GM18511 (cell line): ENCODE data around the gene EPHA2.

ENCODE experiments used
- ATAC-seq: cut with Tn5 transposase; IDR thresholded peaks from one replicate; pipeline ENCODE4 v1.9.1; 2021; ENCODE audit warnings: mild to moderate bottlenecking, moderate library complexity; ENCODE audit not compliant: unreplicated experiment

The EPHA2 gene

DNA sequence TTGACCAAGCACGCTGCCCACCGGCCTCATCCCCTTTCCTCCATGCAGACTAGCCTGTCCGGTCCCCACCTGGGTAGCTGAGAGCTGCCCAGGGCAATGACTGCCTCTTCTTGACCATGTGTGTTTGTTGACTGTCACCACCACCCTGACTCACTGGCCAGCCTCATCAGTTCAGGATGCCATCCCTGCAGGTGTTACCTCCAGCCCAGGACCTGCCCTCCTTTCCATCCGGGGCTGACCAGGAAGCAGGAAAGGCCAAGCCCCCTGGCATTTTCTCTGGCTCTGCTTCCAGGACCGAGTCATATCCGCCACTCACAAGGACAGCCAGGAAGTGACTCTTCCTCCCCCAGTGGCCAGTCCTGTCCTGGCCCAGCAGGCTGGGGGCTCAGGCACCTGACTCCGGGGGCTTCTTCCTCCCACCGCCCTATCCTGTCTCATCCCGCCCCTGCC, 17.1 kb downstream of the EPHA2 start:
- ATAC-seq = no peak

DNA sequence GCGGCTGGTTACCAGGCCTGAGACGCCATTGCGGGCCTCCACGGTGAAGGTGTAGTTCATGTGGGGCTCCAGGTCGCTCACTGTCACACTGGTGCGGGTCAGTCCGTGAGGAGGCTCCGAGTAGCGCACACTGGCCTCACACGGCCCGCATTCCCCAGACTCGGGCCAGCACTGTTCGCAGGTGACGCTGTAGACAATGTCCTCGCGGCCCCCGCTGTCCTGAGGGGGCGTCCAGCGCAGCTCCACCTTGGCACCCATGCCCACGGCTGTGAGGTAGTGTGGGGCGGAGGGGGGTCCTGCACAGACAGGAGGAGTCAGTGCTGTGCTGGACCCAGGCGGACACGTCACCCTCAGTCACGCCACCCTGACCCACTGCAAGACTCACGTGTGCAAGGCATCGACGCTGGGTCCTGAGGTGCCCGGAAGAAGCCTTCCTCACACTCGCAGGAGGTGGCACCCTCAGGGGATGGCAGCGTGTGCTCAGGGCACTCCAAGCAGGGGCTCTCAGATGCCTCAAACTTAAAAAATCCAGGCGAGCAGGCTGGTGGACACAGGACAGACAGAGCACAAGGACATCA, 17.9 kb downstream of the EPHA2 start:
- no peak for ATAC-seq

DNA sequence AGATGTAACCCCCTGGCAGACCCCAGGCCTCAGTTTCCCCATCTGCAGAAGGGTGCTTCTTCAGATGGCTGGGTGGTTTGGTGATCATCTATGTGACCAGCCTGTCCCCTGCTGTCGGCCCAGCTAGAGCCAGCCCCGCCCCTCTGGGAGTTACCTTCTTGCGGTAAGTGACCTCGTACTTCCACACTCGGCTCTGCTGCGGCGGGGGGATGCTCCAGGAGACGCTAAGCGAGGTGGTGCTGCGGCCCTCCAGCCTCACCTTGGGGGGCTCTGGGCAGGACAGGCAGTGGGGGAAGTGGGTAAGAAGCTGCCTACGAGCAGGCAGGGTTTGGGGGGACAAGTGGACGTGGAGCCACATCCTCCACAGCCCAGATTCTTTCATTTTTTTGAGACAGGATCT, 20.4 kb downstream of the EPHA2 start:
- no peak for ATAC-seq

DNA sequence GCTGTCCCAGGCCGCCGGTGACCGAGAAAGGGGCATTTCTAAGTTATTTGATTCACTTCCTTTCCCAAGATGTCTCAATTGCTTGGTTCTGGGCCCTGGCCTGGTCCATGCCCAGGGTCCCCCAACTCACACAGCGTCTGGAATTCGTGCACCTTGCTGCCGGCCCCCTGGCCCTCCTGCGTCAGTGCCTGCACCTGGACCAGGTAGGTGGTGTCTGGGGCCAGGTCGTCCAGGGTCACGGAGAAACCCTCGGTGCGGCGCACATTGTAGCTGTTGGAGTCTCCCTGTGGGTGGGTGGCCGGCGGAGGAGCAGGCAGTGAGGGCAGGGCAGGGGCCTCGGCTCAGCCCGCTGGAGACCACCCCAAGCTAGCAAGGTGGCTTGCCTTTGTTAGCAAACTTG, 21.0 kb downstream of the EPHA2 start:
- no peak for ATAC-seq

DNA sequence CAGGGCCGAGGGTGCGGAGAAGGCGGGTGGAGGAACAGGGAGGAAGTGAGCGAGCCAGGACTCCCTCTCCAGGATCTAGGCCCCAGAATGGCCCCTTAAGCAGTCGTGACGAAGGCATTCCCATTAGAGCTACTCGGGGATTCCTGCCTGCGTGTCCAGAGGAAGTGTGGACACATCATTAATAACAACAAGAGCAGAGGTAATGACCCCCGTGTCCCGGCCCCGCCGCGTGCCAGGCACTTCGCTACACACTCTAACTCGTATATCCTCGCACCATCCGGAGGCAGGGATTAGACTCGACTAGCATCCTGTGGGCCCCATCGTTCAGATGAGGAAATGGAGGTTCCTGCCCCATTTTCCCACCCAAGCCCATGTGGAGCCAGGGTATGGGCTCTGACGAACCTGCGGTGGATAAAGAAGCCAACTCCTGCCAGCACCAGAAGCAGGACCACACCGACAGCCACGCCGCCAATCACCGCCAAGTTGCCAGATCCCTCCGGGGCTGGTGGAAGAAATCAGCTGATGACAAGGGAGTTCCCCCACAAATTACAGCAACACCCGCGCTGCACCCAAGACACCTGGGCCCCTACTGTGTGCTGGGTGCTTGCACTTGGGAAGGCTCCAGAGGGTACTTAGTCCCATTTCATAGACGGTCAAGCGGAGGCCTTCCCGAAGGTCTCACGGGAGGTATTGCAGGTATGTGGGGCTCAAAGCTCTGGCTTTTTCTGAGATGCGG, 21.6 kb downstream of the EPHA2 start:
- ATAC-seq = no peak

DNA sequence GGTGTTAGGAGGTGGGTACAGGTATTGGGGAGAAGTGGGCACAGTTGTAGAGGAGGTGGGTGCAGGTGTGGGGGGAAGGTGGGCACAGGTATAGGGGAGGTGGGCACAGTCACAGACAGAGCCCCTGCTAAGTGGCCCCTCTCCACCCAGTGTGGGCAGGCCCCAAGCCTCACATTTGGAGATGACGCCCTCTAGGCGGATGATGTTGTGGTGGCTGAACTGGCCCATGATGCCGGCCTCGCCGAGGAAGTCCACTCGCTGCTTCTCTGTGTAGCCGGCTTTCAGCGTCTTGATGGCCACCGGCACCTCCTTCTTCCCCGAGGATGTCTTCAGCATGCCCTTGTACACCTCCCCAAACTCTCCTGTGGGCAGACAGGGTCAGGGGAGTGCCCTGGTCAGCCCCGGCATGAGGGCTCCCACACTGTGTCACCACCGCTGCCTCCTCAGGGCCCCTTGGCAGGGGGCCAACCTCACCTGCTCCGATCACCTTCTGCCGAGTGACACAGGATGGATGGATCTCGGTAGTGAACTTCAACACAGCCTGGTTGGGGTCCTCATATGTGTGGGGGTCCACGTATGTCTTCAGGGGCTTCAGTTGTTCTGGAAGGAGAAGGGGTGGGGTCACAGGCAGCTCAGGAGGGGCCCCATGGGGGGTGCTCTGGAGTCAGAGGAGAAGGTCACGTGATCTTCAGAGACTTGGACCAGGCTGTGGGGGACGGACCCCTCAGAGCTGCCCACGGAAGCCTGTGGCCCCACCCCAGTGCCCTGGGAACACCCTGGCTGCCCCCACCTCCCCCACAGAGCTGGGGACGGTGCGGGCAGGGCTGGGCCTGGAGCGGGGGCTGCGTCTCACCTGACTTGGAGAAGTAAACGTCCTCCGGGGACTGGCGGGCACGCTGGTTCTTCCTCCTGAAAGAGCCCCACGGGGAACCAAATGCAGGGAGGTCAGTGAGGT, 22.6 kb downstream of the EPHA2 start:
- ATAC-seq = no peak

DNA sequence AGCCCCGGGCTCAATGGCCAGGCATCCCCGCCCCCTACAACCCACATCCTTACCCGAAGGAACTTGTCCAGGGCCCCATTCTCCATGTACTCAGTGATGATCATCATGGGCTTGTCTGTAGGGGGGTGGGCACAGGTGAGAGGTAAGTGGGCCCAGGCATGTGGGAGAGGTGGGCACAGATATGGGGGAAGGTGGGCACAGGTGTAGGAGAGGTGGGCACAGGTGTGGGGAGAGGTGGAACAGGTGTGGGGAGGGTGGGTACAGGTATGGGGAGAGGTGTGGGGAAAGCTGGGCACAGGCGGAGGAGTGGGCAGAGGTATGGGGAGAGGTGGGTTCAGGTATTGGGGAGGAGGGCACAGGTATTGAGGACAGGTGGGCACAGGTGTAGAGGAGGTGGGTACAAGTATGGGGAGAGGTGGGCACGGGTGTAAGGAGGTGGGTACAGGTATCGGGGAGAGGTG, 23.5 kb downstream of the EPHA2 start:
- no peak for ATAC-seq

DNA sequence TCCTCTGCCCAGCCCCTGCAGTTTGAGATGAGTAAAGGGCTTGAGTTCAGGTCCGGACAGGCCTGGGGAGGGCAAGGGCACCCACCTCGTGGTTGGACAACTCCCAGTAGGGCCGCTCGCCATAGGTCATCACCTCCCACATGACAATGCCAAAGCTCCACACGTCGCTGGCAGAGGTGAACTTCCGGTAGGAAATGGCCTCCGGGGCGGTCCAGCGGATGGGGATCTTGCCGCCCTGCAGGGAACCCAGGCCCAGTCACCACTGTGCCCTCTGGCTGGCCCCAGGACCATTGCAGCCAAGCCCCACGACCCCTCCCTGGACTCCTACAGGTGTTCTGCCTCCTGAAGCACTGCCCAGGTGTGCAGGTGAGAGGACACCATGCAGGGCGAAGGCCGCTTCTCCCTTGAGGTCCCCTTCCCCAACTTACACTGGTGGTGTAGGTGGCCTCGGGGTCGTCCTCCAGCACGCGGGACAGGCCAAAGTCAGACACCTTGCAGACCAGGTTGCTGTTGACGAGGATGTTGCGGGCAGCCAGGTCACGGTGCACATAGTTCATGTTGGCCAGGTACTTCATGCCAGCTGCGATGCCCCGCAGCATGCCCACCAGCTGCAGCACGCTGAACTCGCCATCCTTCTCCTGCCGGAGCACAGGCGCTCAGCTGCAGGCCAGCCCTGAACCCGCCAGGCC, 24.1 kb downstream of the EPHA2 start:
- ATAC-seq = no peak

DNA sequence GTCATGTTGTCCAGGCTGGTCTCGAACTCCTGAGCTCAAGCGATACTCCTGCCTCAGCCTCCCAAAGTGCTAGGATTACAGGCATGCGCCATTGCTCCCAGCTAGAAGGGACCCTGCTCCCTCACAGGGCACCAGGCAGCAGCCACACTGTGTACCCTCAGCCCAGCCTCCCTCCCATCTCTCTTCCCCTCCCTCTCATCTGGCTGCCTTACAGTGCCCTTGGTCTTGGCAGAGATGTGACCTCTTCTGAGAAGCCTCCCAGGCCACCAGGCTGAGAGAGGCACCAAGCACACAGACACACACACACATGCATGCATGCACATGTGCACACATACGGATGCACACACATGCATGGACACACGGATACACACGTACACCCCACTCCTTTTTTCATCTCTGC, 25.0 kb downstream of the EPHA2 start:
- ATAC-seq = no peak

DNA sequence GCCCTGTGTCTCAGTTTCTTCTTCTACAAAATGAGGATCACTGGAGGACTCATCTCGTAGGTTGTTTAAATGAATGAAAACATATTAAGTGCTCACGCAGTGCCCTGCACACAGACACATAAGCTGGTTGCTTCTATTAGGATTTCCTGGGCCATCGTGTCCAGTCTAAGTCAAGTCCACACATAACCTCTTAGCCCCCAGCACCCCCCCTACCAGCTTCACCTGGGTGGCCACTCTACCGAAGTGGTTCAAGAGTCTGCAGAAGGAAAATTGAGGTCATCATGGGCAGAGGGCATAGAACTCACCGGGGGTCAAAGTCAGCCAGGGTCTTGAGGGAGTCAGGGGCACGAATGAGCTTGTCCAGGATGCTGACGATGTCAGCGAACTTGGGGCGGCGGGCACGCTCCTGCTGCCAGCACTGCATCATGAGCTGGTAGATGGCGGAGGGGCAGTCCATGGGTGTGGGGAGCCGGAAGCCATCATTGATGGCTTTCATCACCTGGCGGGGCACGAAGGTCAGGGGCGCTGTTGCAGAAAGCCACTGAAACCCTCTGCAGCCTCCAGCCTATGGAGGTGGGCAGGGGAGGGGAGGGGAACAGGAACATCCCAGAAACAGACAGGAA, 25.8 kb downstream of the EPHA2 start:
- no peak for ATAC-seq

DNA sequence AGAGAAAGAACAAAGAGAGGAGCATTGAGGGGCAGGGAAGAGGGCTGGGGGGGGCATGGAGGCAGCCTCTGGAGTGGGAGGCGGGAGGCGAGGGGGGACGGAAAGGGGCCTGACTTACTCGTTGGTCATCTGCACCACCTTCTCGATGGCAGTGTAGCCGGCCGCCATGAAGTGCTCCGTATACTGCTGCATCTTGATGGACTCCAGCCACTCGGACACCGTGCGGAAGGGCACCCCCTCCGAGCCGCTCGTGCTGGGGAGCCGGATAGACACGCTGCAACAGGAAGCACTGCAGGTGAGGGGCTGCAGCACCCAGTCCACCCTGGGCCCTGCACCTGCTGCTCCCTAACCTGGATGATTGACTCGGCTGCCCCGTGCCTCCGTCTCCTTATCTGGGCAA, 26.6 kb downstream of the EPHA2 start:
- no peak for ATAC-seq

DNA sequence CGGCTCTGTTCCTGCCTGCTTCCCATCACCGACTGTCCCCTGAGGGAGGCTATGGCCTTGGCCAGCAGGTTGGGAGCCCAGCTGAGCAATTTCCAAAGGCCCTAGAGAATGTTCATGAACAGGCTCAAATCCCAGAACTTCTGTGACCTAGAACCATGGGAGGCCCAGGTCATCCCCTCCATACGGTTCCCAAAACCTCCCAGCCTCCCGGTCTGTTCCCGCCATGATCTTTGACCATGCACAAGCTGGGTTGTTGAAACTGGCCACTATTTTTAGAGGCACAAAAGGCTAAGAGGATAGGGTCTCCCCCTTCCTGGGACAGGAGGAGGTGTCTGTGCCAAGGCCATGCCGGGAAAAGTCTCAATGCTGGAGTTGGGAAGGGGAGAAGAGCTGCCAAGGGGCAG, 27.5 kb downstream of the EPHA2 start:
- ATAC-seq = no peak

DNA sequence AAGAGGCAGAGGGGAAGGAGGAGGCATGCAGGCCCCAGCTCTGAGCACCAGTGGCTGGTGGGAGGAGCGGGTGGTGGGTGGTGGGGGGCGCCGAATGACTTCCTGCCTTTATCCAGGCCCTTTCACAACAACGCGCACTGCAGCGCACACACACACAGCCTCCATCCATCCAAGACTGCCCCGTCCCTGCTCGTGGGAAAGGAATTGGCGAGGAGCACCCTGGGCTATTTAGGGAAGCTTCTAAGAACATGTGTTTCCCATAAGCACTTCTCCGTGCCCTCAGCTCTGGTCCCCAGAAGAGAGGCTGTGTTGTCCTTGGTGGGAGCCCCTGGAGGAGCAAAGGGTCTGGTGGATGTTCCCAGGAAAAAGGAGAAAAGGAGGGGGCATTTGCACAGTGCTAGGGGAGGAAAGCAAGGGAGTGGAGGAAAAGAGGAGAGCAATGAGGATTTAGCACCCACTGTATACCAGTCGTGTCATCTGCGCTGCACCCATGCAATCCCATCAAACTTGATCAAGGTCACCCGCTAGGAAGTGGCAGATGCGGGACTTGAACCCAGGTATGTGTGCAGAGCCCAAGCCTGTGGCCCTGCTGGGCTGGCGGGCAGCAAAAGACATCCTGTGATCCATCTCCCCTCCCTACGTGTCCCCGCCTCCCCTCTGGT, 28.1 kb downstream of the EPHA2 start:
- ATAC-seq = no peak

DNA sequence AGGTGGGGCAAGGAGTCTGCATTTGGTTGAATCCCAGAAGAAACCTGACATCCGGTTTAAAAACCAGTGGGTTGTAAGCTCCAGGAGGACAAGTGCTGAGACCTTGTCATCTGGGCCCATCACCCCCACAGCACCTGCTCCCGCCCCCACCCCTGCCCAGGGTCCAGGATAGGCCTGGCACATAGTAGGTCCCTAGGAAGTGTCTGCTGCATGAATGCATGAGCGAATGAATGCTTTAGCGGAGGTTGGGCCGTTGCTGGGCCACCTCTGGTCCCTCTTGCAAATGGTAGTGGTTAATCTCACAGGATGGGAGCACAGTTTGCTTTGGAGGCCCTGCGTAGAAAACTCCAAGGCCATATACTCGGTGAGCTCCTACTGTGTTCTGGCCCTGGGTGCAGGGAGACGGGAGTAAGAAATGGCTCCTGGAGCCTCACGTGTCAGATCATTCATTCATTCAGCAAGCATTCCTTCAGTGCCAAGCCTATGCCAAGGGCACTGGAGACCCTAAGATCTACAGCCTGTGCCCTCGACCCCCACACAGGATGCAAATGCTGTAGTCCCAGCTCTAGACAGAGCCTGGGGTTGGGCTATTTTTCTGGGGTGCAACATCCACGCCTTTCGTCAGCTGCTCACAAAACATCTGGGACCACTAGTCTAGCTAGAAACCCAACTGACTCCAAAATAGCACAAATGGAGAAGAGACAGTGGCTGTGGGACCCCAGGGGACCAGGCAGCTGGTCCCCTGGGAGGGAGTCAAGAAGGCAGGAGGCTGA, 28.9 kb downstream of the EPHA2 start:
- ATAC-seq = no peak

DNA sequence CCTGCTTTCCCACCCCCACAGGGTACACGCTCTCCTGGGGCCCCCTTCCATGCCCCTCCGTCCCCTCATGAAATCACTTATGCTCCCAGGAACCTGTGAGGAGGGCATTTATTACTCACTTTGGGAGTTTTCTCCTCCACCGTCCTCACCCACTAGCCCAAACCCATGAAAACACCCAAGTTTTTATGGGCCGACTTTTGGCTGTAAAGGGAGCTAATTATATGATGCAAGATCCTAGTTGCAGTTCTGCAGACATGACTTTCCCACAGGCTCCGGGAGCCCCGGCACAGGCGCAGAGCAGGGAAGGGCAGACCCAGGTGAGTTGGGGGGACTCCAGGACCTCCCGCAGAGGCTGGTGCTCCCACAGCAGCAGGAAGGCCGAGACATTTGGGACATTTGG, 29.7 kb downstream of the EPHA2 start:
- ATAC-seq = no peak

DNA sequence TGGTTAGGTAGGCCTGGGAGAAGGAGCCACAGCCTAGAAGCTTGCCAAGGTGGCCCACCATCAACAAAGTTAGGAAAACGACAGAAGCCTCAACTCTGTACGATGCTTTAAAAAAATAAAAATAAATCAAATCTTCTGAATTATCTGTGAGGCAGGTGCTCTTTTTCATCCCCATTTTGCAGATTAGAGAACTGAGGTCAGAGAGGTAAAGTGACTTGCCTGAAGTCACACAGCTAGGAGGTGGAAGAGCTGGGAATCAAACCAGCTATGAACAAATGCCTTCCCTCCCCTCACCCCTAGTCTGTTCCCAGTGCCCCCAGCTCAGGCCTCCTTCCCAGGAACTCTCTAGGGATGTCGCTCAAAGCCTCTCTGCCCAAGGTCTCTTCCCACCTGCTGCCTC, 30.4 kb downstream of the EPHA2 start:
- ATAC-seq = no peak

DNA sequence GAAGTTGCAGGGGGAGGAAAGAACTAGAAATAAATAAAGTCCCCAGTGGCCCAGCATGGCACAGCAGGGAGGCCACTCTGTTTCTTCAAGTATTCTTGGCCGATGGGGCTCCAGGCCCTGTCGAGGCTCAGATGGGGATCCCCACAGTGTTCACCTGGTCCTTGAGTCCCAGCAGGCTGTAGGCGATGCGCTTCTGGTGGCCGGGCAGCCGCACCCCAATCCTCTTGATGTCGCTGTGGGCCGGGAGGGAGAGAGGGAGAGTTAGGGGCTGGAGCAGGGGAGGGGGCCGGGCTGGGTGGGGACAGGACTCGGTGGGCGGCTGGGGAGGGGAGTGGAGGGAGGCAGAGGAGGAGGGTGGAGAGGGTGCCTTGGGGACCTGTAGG, 30.8 kb downstream of the EPHA2 start:
- ATAC-seq = no peak

DNA sequence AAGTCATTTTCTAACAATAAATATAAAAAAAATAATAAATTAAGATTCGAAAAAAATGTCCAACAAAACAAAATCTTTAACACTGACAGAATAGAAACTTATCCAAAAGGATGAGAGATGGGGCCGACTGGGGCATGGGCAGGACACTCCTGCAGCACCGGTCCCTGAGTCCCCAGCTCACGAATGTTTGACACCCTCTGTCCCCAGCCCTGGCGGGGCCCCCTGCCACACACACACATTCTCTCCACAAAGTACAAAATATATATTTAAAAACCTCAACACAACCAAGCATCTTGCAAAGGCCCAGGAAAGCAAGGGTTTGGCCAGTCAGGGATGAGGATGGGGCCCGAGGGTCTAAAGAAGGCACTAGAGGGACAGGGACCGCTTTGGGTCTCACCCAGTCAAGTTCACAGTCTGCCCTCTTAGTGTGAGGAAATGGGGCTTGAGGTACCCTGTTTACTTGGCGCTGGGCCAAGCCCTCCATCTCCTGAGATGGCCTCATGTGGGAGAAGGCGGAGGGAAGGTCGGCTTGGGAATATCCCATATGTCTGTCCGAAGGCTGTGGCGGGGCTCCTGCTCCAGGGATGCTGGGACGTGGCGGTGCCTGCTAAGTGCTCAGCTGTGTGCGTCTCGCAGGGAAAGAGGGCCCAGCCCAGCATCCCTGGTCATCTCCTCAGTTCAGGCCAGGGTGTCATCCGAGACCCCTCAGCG, 31.3 kb downstream of the EPHA2 start:
- no peak for ATAC-seq

DNA sequence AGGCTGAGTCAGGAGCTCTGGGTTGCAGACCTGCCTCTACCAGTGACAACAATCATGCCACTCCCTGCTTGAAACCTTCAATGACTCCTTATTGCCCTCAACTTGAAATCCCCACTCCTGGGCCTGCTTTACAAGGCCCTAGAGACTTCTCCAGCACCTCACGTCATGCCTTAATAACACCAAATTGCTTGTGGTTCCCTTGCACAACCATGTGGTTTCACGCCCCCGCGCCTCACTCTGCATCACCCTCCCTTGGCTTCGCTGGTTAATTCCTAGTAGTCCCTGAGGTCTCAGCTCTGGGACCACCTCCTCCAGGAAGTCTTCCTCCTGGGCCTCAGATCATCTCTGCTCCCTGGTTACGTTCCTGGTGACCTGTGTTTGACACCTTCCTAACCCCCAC, 33.0 kb downstream of the EPHA2 start:
- ATAC-seq = no peak
